GM18511 (cell line): Measurements from ENCODE around the gene GPHN.
"Not testable (repeated sequence)": the region's sequence is repeated elsewhere in the genome, so short reads cannot be mapped to it uniquely, and the experiment has no call there.

Experiments
- ATAC-seq: cut with Tn5 transposase; IDR thresholded peaks from one replicate; pipeline ENCODE4 v1.9.1; 2021; ENCODE audit warnings: mild to moderate bottlenecking, moderate library complexity; ENCODE audit not compliant: unreplicated experiment

GPHN gene

DNA sequence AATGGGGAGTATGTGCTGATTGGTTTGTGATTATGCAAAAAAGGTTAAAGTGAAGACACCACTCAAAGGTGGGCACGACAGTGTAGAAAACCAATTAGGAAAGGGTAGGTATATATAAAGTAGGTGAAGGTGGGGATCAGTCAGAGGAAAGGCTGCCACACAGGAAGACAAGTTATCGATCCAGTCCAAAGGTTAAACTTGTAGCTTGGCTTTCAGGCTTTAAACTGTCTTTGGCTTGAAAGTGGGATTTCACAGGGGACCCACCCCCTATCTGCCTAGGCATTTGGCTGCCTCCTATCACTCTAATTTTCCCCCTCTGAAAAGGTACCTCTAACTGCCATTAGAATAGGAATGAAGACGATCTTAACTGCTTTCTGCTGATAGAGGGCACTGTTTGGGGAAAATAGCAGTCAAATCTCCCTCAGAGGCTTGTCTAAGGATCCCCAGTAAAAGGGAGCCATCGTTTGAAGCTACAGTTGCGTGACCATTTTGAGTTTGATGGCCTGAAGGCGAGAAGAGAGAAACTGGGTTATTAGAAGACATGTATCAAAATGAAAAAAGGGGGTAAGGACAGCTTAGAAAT lies 250.2 kb downstream of the GPHN start:
- no peak for ATAC-seq

DNA sequence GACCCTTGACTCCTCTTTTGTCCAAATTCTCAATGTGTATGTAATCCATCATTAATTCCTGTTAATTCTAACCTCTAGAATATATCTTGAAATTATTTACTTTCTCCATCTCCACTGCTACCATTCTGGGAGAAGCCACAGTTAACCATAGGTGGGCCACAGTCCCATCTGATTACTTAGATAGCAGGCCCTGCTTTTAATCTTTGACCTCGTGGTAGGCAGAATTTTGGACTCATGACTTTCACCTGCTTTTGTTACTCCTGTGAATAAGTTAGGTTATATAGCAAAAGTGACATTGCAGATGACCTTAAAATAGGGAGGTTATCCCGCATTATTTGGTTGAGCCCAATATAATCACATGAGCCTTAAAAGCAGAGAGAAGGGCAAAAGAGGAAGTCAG lies 264.2 kb downstream of the GPHN start:
- ATAC-seq = no peak

DNA sequence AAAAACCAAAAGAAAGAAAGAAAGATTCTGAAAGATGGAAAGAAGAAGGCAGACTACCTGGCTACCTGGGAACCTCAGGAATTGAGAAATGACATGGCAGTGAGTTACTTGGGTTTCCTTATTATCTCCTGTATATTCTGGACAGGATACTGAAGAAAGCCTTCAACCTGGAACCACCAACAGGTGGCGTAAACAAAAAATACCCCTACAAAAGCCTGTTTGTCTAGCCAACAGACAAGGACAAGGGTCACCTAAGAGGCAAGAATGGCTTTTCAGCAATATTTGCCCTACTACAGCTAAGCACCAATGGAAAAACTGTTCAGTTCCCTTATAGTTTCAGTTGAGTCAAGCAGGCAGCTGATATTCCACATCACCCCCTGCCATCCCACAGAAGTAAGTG lies 274.9 kb downstream of the GPHN start:
- no peak for ATAC-seq

DNA sequence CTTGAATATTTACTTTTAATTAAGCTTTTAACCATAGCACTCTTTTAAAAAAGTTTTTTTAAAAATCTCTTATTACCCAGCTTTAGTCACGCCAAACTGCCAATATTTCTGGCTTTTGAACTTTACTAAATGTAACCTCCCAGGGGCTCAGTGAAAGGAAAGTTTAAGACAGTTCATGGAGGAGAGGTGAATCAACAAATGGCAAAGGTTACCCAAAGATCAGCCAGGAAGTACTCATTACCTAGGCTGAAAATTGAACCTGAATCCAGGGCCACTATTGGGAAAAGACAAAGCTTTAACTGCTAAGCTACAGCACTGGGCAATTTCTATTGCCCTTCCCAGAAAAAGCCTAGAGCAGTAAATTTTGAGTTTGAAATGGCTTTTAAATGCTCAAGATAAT lies 282.2 kb downstream of the GPHN start:
- ATAC-seq = no peak

GRCh38 chr14:66802962-66803361 lies 295.0 kb downstream of the GPHN start:
- ATAC-seq = no peak

- ATAC-seq = no peak
Observed at GRCh38 chr14:66804141-66804540, 296.2 kb downstream of the GPHN start.

GRCh38 chr14:66813636-66814035 lies 305.7 kb downstream of the GPHN start:
- no peak for ATAC-seq

DNA sequence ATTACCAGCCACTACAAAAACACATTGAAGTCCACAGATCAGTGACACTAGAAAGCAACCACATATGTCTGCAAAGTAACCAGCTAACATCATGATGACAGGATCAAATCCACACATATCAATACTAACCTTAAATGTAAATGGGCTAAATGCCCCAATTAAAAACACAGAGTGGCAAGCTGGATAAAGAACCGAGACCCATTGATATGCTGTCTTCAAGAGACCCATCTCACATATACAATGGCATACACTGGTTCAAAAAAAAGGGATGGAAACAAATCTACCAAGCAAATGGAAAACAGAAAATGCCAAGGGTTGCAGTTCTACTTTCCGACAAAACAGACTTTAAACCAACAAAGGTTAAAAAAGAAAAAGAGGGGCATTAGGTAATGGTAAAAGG lies 307.7 kb downstream of the GPHN start:
- no peak for ATAC-seq

DNA sequence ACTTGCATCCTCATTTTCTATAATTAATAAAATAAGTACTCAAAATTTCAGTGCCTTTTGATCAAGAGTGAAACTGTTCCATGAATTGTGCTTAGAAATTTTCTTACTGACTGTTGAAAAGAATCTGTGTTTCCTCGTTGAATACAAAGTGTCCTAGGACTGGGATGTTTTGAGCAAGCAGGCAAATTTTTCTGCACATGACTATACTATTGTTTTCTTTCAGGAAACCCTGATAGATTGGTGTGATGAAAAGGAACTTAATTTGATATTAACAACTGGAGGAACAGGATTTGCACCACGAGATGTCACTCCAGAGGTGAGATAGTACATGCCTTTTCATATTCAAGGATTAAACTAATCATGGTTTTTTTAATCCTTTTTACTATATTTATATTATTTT lies 316.3 kb downstream of the GPHN start:
- ATAC-seq = no peak

GRCh38 chr14:66827182-66827581 lies 319.2 kb downstream of the GPHN start:
- no peak for ATAC-seq

DNA sequence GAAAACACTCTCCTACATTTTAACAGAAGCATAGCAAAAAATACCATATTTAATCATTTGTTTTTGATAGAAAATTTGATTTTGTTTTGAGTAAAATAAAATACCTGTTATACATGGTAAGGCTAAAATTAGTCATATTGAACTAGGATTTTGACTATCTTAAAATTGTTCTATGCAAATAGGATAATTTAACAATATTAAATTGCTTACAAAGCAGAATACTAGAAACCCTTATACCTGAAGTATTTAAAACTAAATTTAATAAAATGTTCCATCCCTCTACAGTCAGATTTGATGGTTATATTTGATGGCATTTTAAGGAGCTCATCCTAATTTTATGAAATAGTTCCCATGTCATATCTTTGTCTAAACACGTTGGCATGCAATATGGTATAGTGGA lies 323.2 kb downstream of the GPHN start:
- ATAC-seq = no peak

GRCh38 chr14:66833816-66834215 lies 325.9 kb downstream of the GPHN start:
- no peak for ATAC-seq

GRCh38 chr14:66837436-66837835 lies 329.5 kb downstream of the GPHN start:
- not testable (repeated sequence) for ATAC-seq

DNA sequence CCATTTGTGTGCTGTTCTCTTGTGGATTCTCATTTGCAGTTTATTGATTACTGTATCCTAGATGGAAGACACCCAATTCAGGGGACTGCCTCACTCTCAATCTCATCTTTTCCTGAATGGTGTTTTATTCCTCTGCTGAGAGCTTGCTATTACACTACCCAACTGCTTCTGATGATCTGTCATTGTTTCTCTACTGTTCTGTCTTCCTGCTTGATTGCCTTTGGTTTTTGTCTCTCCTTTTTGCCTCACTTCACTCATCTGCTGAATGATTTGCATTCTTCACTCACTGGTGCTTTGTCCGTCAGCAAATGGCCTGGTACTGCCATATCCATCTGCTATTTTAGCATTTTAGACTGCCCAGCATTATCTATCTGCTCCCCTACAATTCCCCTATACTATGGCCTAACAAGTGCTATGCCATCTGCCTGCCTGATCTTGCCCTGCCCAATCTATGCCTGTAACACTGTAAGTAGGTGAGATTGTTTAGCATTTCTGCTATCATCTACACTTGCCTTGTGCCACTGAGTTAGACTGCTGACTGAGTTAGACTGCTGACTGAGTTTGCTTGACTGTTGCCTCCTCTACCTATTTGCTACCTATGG lies 335.1 kb downstream of the GPHN start:
- ATAC-seq = no peak

- ATAC-seq = no peak
Observed at GRCh38 chr14:66850258-66850888, 342.4 kb downstream of the GPHN start.

- no peak for ATAC-seq
Observed at GRCh38 chr14:66853311-66853710, 345.4 kb downstream of the GPHN start.

DNA sequence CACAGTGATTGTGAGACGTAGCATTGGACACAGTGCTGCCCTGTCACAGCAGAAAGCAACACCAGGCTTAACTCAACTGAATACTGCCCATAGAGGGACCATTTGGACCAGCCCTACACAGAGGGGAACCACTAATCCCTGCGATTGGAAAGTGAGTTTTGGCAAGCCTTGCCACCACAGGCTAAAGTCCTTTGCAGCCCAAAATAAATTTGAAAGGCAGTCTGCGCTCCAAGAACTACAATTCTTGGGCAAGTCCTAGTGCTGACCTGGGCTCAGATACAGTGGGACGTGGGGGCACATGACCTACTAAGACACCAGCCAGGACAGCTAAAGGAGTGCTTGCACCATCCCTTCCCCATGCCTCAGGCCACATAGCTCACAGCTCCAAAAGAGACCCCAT lies 349.9 kb downstream of the GPHN start:
- no peak for ATAC-seq

DNA sequence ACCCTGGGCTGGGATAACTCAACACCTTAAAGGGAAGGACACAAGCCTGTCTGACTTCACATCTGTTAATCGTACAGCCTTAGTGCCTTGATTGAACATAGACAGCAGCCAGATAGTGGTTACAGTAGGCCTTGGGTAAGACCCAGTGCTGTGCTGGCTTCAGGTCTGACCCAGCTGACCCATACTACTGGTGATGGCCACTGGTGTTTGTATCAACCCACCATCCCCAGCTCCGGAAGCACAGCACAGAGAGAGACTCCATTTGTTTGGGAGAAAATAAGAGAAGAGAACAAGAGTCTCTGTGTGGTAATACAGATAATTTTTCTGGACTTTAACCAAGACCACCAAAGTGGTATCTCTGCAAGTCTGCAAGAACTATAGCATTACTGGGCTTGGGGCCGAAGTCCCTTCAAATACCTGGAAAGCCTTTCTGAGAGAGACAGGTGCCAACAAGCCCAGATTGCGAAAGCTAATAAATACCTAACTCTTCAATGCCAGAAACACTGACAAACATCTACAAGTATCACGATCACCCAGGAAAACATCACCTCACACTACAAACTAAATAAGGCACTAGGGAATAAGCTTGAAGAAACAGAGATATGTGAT lies 351.2 kb downstream of the GPHN start:
- ATAC-seq = no peak

DNA sequence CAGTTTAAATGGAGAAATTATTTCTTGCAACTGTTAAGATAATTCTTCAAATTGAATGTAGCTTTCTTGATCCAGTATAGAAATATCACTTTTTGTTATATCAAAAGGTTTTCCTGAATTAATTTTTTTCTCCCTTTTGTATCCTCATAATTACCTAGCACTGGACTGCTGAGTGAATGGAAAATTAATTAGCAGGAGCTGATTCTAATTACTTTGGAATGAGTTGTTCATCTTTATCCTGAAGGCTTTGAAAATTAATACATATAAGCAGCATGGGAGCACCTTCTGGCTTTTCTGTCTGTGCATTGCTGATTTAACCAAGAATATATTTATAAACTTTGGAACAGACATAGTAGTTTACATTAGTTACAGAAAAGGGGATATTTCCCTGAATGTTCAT lies 373.6 kb downstream of the GPHN start:
- ATAC-seq = no peak

DNA sequence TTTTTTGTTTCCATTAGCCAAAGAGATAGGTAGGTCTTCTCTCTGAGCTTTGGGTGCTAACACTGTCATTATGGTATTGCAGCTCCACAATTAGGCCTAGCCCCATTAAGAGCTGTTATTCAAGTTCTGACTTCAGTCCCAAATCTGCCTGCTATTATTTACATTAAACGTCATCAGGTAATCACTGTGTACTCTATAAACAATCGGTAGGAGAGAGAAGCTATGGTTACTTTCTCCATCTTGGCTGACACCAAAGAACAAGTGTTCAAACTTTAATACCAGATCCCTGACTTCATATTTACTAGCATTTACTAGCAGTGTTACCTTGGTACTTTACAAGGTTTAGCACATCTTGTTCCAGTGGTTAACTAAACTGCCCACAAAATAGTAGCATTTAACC lies 376.2 kb downstream of the GPHN start:
- ATAC-seq = no peak

DNA sequence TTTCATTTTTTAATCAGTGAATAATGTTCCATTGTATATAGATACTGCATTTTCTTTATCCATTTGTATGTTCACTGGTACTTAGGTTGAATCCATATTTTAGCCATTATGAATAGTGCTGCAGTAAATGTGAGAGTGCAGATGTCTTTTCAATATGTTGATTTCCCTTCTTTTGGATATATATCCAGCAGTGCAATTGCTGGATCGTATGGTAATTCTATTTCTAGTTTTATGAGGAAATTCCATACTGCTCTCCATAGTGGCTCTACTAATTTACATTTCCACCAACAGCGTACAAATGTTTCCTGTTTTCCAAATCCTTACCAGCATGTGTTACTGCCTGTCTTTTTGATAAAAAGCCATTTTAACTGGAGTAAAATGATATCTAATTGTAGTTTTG lies 392.8 kb downstream of the GPHN start:
- ATAC-seq = no peak

DNA sequence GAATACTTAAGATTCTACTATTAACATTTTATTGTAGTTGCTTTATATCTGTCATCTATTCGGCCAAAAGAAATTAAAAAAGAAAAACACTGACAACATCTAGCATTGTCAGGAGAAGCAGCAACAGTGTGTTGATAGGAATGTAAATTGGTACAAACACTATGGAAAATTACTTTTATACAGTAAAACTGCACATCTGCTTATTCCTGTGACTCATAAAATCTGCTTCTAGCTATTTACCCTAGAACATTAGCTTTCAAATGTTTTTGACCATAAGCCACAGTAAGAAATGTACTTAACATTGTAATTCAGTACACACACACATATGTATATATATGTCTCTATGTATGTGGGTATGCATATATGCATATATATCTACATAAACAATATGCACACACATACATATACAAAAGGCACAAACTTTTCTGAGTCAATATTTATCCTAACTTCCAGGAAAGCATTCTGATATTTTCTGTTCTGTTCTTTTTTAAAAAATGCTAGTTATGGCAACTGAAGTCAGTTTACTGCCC lies 402.4 kb downstream of the GPHN start:
- ATAC-seq = no peak
